ENCODE results near the gene OR2AP1.
"Not testable (repeated sequence)": the region's sequence is repeated elsewhere in the genome, so short reads cannot be mapped to it uniquely, and the experiment has no call there.

DNA sequence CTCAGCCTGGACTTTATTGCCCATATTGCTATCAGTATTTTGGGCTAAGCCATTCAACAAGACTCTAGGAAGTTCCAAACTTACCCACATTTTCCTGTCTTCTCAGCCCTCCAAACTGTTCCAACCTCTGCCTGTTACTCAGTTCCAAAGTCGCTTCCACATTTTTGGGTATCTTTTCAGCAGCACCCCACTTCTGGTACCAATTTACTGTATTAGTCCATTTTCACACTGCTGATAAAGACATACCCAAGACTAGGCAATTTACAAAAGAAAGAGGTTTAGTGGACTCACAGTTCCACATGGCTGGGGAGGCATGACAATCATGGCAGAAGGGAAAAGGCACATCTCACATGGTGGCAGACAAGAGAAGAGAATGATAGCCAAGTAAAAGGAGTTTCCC lies 1.6 kb upstream of the OR2AP1 start:
- TF ChIP-seq, protein P1, sequence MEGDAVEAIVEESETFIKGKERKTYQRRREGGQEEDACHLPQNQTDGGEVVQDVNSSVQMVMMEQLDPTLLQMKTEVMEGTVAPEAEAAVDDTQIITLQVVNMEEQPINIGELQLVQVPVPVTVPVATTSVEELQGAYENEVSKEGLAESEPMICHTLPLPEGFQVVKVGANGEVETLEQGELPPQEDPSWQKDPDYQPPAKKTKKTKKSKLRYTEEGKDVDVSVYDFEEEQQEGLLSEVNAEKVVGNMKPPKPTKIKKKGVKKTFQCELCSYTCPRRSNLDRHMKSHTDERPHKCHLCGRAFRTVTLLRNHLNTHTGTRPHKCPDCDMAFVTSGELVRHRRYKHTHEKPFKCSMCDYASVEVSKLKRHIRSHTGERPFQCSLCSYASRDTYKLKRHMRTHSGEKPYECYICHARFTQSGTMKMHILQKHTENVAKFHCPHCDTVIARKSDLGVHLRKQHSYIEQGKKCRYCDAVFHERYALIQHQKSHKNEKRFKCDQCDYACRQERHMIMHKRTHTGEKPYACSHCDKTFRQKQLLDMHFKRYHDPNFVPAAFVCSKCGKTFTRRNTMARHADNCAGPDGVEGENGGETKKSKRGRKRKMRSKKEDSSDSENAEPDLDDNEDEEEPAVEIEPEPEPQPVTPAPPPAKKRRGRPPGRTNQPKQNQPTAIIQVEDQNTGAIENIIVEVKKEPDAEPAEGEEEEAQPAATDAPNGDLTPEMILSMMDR (IDR thresholded peaks at IDR 0.05; ENCODE audit: insufficient read depth, low read length), result not testable (repeated sequence)
- not testable (repeated sequence) for TF ChIP-seq POLR2AphosphoS5 (IDR thresholded peaks at IDR 0.05; ENCODE audit: low read depth); REST (IDR thresholded peaks at IDR 0.05; ENCODE audit: insufficient replicate concordance, low read depth); SPI1 (IDR thresholded peaks at IDR 0.05; ENCODE audit: borderline replicate concordance, low read depth)

Data from HL-60 (cell line).